ENCODE data around the gene GRIK3. TPM values are rescaled to one million over a fixed set of nuclear protein-coding genes. Genes with fewer than 3 reads are reported as not detected.

GRIK3 gene
- total and polyA plus RNA-seq, 4 donors: 0.68 to 1.6 TPM; not detected in 2

GRCh38 chr1:36782085-36782484, 252.2 kb downstream of the GRIK3 start:
- Histone ChIP-seq H3K9me3 (ENCODE audit: control insufficient read depth, low read length) (no peaks in the 10 kb centered on the region), H3K4me1 (ENCODE audit: control insufficient read depth in 1 of 2, insufficient read depth in 2 of 2, low read length in 2 of 2) (no peaks in the 10 kb centered on the region), H3K36me3 (ENCODE audit: control insufficient read depth in 1 of 2, insufficient read depth in 2 of 2, low read length in 1 of 2) (no peaks in the 10 kb centered on the region), H3K27ac (ENCODE audit: low read depth in 1 of 2, low read length in 2 of 2) (no peak overlapping the region), H3K27me3 (ENCODE audit: control insufficient read depth in 1 of 2, insufficient read depth in 2 of 2, low read length in 1 of 2) (no peaks in the 10 kb centered on the region), H3K4me3 (ENCODE audit: low read length in 2 of 2) (no peak overlapping the region)
- intact Hi-C loops (cut with DNase I): no loop called here
- 73% methylated on average over 6 of the region's 6 CpGs for WGBS, 2 donors
- DNase-seq (no peak), ATAC-seq (ENCODE audit: low FRiP score) (no peak)

GRCh38 chr1:36781098-36781497, 253.2 kb downstream of the GRIK3 start:
- ATAC-seq (ENCODE audit: low FRiP score): no peak
- H3K4me3 ChIP-seq (ENCODE audit: low read length in 2 of 2): no peak overlapping the region
- no peak overlapping the region for H3K27ac ChIP-seq (ENCODE audit: low read depth in 1 of 2, low read length in 2 of 2)
- H3K4me1 ChIP-seq (ENCODE audit: control insufficient read depth in 1 of 2, insufficient read depth in 2 of 2, low read length in 2 of 2): no peaks in the 10 kb centered on the region
- no peaks in the 10 kb centered on the region for H3K9me3 ChIP-seq (ENCODE audit: control insufficient read depth, low read length)
- DNase-seq: no peak
- intact Hi-C loops (cut with DNase I): no loop called here
- H3K27me3 ChIP-seq (ENCODE audit: control insufficient read depth in 1 of 2, insufficient read depth in 2 of 2, low read length in 1 of 2): no peaks in the 10 kb centered on the region
- no peaks in the 10 kb centered on the region for H3K36me3 ChIP-seq (ENCODE audit: control insufficient read depth in 1 of 2, insufficient read depth in 2 of 2, low read length in 1 of 2)
- WGBS, 2 donors: 67 to 68% methylated on average over 11 of the region's 11 CpGs

- H3K4me3 ChIP-seq (ENCODE audit: low read length in 2 of 2): no peak overlapping the region
- H3K36me3 ChIP-seq (ENCODE audit: control insufficient read depth in 1 of 2, insufficient read depth in 2 of 2, low read length in 1 of 2): no peaks in the 10 kb centered on the region
- no peak overlapping the region for H3K27ac ChIP-seq (ENCODE audit: low read depth in 1 of 2, low read length in 2 of 2)
- DNase-seq (no peak), ATAC-seq (ENCODE audit: low FRiP score) (no peak)
- intact Hi-C loops (cut with DNase I): no loop called here
- H3K4me1 ChIP-seq (ENCODE audit: control insufficient read depth in 1 of 2, insufficient read depth in 2 of 2, low read length in 2 of 2): no peaks in the 10 kb centered on the region
- H3K27me3 ChIP-seq (ENCODE audit: control insufficient read depth in 1 of 2, insufficient read depth in 2 of 2, low read length in 1 of 2): no peaks in the 10 kb centered on the region
- H3K9me3 ChIP-seq (ENCODE audit: control insufficient read depth, low read length): no peaks in the 10 kb centered on the region
- WGBS, 2 donors: 35 to 40% methylated on average over 5 of the region's 5 CpGs
Observed at GRCh38 chr1:36778740-36779139, 255.6 kb downstream of the GRIK3 start.

GRCh38 chr1:36776948-36777831, 257.1 kb downstream of the GRIK3 start:
- Histone ChIP-seq H3K27me3 (ENCODE audit: control insufficient read depth in 1 of 2, insufficient read depth in 2 of 2, low read length in 1 of 2) (no peaks in the 10 kb centered on the region), H3K36me3 (ENCODE audit: control insufficient read depth in 1 of 2, insufficient read depth in 2 of 2, low read length in 1 of 2) (no peaks in the 10 kb centered on the region), H3K27ac (ENCODE audit: low read depth in 1 of 2, low read length in 2 of 2) (no peak overlapping the region), H3K9me3 (ENCODE audit: control insufficient read depth, low read length) (no peaks in the 10 kb centered on the region), H3K4me1 (ENCODE audit: control insufficient read depth in 1 of 2, insufficient read depth in 2 of 2, low read length in 2 of 2) (no peaks in the 10 kb centered on the region), H3K4me3 (ENCODE audit: low read length in 2 of 2) (no peak overlapping the region)
- intact Hi-C loops (cut with DNase I): no loop called here
- ATAC-seq (ENCODE audit: low FRiP score) (no peak), DNase-seq (no peak)
- WGBS, 2 donors: 31 to 38% methylated on average over 10 of the region's 10 CpGs

- intact Hi-C loops (cut with DNase I): no loop called here
- DNase-seq (no peak), ATAC-seq (ENCODE audit: low FRiP score) (no peak)
- H3K4me3 ChIP-seq (ENCODE audit: low read length in 2 of 2): no peak overlapping the region
- H3K4me1 ChIP-seq (ENCODE audit: control insufficient read depth in 1 of 2, insufficient read depth in 2 of 2, low read length in 2 of 2): no peaks in the 10 kb centered on the region
- H3K27me3 ChIP-seq (ENCODE audit: control insufficient read depth in 1 of 2, insufficient read depth in 2 of 2, low read length in 1 of 2): no peaks in the 10 kb centered on the region
- H3K36me3 ChIP-seq (ENCODE audit: control insufficient read depth in 1 of 2, insufficient read depth in 2 of 2, low read length in 1 of 2): no peaks in the 10 kb centered on the region
- H3K27ac ChIP-seq (ENCODE audit: low read depth in 1 of 2, low read length in 2 of 2): no peak overlapping the region
- WGBS, 2 donors: 42 to 52% methylated on average over 3 of the region's 3 CpGs
- H3K9me3 ChIP-seq (ENCODE audit: control insufficient read depth, low read length): no peaks in the 10 kb centered on the region
Observed at GRCh38 chr1:36776256-36776655, 258.1 kb downstream of the GRIK3 start.

- WGBS, 2 donors: 29 to 35% methylated on average over 2 of the region's 2 CpGs
Observed at GRCh38 chr1:36775716-36776115, 258.6 kb downstream of the GRIK3 start.

GRCh38 chr1:36773827-36774541, 260.3 kb downstream of the GRIK3 start:
- H3K4me3 ChIP-seq (ENCODE audit: low read length in 2 of 2): no peak overlapping the region
- intact Hi-C loops (cut with DNase I): no loop called here
- no peak for ATAC-seq (ENCODE audit: low FRiP score)
- H3K36me3 ChIP-seq (ENCODE audit: control insufficient read depth in 1 of 2, insufficient read depth in 2 of 2, low read length in 1 of 2): no peaks in the 10 kb centered on the region
- H3K9me3 ChIP-seq (ENCODE audit: control insufficient read depth, low read length): no peaks in the 10 kb centered on the region
- no peaks in the 10 kb centered on the region for H3K4me1 ChIP-seq (ENCODE audit: control insufficient read depth in 1 of 2, insufficient read depth in 2 of 2, low read length in 2 of 2)
- H3K27ac ChIP-seq (ENCODE audit: low read depth in 1 of 2, low read length in 2 of 2): no peak overlapping the region
- no peaks in the 10 kb centered on the region for H3K27me3 ChIP-seq (ENCODE audit: control insufficient read depth in 1 of 2, insufficient read depth in 2 of 2, low read length in 1 of 2)
- peak in 1 of 2 donors; percentile 30 for DNase-seq
- WGBS, 2 donors: 72 to 74% methylated on average over 13 of the region's 13 CpGs

More at GRCh38 chr1:36775716-36776115, 258.6 kb downstream of the GRIK3 start:
- intact Hi-C loops (cut with DNase I): no loop called here
- Histone ChIP-seq H3K4me1 (ENCODE audit: control insufficient read depth in 1 of 2, insufficient read depth in 2 of 2, low read length in 2 of 2) (no peaks in the 10 kb centered on the region), H3K4me3 (ENCODE audit: low read length in 2 of 2) (no peak overlapping the region), H3K36me3 (ENCODE audit: control insufficient read depth in 1 of 2, insufficient read depth in 2 of 2, low read length in 1 of 2) (no peaks in the 10 kb centered on the region), H3K27me3 (ENCODE audit: control insufficient read depth in 1 of 2, insufficient read depth in 2 of 2, low read length in 1 of 2) (no peaks in the 10 kb centered on the region), H3K27ac (ENCODE audit: low read depth in 1 of 2, low read length in 2 of 2) (no peak overlapping the region), H3K9me3 (ENCODE audit: control insufficient read depth, low read length) (no peaks in the 10 kb centered on the region)
- DNase-seq (no peak), ATAC-seq (ENCODE audit: low FRiP score) (no peak)

- ATAC-seq (ENCODE audit: low FRiP score) (no peak), DNase-seq (peak in 1 of 2 donors; percentile 30)
- H3K27me3 ChIP-seq (ENCODE audit: control insufficient read depth in 1 of 2, insufficient read depth in 2 of 2, low read length in 1 of 2): no peaks in the 10 kb centered on the region
- WGBS, 2 donors: 72 to 73% methylated on average over 8 of the region's 8 CpGs
- H3K9me3 ChIP-seq (ENCODE audit: control insufficient read depth, low read length): no peaks in the 10 kb centered on the region
- no peaks in the 10 kb centered on the region for H3K4me1 ChIP-seq (ENCODE audit: control insufficient read depth in 1 of 2, insufficient read depth in 2 of 2, low read length in 2 of 2)
- H3K27ac ChIP-seq (ENCODE audit: low read depth in 1 of 2, low read length in 2 of 2): no peak overlapping the region
- no peak overlapping the region for H3K4me3 ChIP-seq (ENCODE audit: low read length in 2 of 2)
- intact Hi-C loops (cut with DNase I): no loop called here
- no peaks in the 10 kb centered on the region for H3K36me3 ChIP-seq (ENCODE audit: control insufficient read depth in 1 of 2, insufficient read depth in 2 of 2, low read length in 1 of 2)
Observed at GRCh38 chr1:36772647-36773495, 261.4 kb downstream of the GRIK3 start.
